BE2C (cell line): Measurements from ENCODE around the gene KIRREL3.
A peak's percentile ranks its signal among the peaks of the same experiment; 100 is the strongest.

Experiments used
- DNase-seq: peaks from one replicate; pipeline ENCODE4 v3.0.0-alpha.2; 2020
- H3K27me3 ChIP-seq: fragments of 250-450 bp; sonication (Bioruptor Pico); 2 replicates; pipeline ENCODE4 v1.5.1; 2020; ENCODE audit warnings: mild to moderate bottlenecking
- H3K36me3 ChIP-seq: fragments of 250-450 bp; sonication (Bioruptor Pico); 2 replicates; pipeline ENCODE4 v1.5.1; 2020; ENCODE audit warnings: mild to moderate bottlenecking
- H3K4me1 ChIP-seq: fragments of 250-450 bp; sonication (Bioruptor Pico); 2 replicates; pipeline ENCODE4 v1.5.1; 2020
- H3K4me3 ChIP-seq: 2 replicates; pipeline ENCODE4 v1.5.1; 2011; ENCODE audit warnings: low read depth, low read length
- H3K9me3 ChIP-seq: fragments of 250-450 bp; sonication (Bioruptor Pico); 2 replicates; pipeline ENCODE4 v1.5.1; 2020
- TF ChIP-seq, protein P1 (sequence below): IDR thresholded peaks from 2 replicates; pipeline ENCODE4 v1.5.1; 2012; ENCODE audit warnings: mild to moderate bottlenecking, low read depth, low read length

Gene KIRREL3

DNA sequence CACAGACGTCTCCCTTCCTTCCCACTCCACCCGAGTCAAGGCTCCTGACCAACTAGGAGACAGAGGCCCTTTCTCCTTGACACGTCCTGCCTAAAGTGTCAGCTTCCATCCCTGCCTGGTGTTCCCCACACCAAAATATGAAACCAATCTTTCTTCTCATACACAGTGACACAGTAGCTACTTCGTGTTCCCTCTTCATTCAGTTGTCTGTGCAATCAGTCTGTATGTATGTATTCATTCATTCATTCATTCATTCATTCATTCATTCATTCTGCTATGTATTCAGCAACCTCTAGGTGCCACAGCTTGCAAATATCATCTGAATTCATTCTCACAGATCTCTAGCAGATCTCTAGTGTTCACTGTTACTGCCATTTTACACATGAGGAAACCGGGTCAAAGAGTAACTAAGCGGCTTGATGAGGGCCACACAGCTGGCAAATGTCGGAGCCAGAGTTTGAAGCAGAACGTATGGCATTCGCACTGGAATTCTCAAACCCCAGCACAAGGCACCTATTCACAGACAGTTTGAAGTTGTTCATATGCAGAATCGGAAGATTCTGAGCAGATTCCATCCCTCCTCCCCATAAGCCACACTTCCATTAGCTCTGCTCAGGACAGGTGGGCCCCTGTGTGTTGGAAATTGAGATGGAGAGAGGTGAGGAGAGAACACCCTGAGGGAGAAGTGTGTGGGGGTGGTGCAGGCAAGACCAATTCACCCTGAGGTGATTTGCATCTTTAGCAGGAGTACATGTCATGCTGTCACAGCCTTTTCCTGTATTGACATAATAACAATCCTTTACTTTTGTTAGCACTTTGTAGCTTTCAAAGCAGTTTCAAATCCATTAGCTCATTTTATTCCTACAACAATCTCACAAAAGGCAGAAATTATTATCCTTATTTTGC, 369.4 kb downstream of the KIRREL3 start:
- Histone ChIP-seq H3K36me3 (no peaks in the 10 kb centered on the region), H3K9me3 (no peaks in the 10 kb centered on the region), H3K27me3 (peaks cover 3% of the 10 kb centered on the region; the same call in 1 of the 2 replicates), H3K4me3 (no peak overlapping the region), H3K4me1 (no peaks in the 10 kb centered on the region)
- TF ChIP-seq, protein P1, sequence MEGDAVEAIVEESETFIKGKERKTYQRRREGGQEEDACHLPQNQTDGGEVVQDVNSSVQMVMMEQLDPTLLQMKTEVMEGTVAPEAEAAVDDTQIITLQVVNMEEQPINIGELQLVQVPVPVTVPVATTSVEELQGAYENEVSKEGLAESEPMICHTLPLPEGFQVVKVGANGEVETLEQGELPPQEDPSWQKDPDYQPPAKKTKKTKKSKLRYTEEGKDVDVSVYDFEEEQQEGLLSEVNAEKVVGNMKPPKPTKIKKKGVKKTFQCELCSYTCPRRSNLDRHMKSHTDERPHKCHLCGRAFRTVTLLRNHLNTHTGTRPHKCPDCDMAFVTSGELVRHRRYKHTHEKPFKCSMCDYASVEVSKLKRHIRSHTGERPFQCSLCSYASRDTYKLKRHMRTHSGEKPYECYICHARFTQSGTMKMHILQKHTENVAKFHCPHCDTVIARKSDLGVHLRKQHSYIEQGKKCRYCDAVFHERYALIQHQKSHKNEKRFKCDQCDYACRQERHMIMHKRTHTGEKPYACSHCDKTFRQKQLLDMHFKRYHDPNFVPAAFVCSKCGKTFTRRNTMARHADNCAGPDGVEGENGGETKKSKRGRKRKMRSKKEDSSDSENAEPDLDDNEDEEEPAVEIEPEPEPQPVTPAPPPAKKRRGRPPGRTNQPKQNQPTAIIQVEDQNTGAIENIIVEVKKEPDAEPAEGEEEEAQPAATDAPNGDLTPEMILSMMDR = no peak
- DNase-seq = no peak

- H3K27me3 ChIP-seq = peaks cover 3% of the 10 kb centered on the region; the same call in 1 of the 2 replicates
- no peak overlapping the region for H3K4me3 ChIP-seq
- H3K9me3 ChIP-seq = no peaks in the 10 kb centered on the region
- TF ChIP-seq, protein P1 = no peak
- DNase-seq = no peak
- H3K36me3 ChIP-seq = no peaks in the 10 kb centered on the region
- H3K4me1 ChIP-seq = no peaks in the 10 kb centered on the region
These were observed 370.1 kb downstream of the KIRREL3 start for GRCh38 chr11:126630488-126630887.

GRCh38 chr11:126628790-126629621, 371.6 kb downstream of the KIRREL3 start:
- no peaks in the 10 kb centered on the region; the same call in 1 of the 2 replicates for H3K27me3 ChIP-seq
- H3K36me3 ChIP-seq = no peaks in the 10 kb centered on the region
- H3K4me3 ChIP-seq = no peak overlapping the region
- no peaks in the 10 kb centered on the region for H3K4me1 ChIP-seq
- TF ChIP-seq, protein P1 = no peak
- DNase-seq = peak; percentile 19
- H3K9me3 ChIP-seq = no peaks in the 10 kb centered on the region

DNA sequence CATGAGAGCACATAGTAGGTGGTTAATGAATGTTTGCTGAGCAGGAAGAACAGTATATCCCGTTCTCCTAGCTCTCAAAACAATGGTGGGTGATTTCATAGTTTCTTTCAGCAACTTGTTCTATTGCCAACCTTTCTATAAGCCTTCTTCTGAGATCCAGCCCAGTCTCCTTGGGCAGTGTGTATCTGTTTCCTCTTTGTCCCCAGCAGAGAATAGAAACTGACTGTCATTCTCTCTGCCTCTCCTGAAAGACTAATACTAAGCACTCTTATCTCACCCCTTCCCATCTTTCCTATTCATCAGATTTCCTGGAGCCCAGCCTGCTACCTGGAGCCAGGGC, 372.1 kb downstream of the KIRREL3 start:
- DNase-seq = no peak
- TF ChIP-seq, protein P1 = no peak

GRCh38 chr11:126627421-126627820, 373.1 kb downstream of the KIRREL3 start:
- Histone ChIP-seq H3K4me3 (no peak overlapping the region), H3K36me3 (no peaks in the 10 kb centered on the region), H3K4me1 (no peaks in the 10 kb centered on the region), H3K9me3 (no peaks in the 10 kb centered on the region), H3K27me3 (no peaks in the 10 kb centered on the region)
- TF ChIP-seq, protein P1 = no peak
- no peak for DNase-seq

More for the DNA sequence above, 372.1 kb downstream of the KIRREL3 start:
- no peak overlapping the region for H3K4me3 ChIP-seq
- no peaks in the 10 kb centered on the region for H3K36me3 ChIP-seq
- no peaks in the 10 kb centered on the region for H3K27me3 ChIP-seq
- no peaks in the 10 kb centered on the region for H3K4me1 ChIP-seq
- H3K9me3 ChIP-seq = no peaks in the 10 kb centered on the region
